Stimulated activated CD8-positive, alpha-beta memory T cell treated with anti-CD3 and anti-CD28 coated beads, Interleukin-15, amount 100 ng/mL, for 48 hours (primary cell): ENCODE data around the gene ADCYAP1.
A peak's percentile ranks its signal among the peaks of the same experiment; 100 is the strongest.
"Not testable (repeated sequence)": the region's sequence is repeated elsewhere in the genome, so short reads cannot be mapped to it uniquely, and the experiment has no call there.

ENCODE experiments used
- DNase-seq, 2 donors: peaks; one replicate each; pipeline ENCODE4 v3.0.0-alpha.2; 2020; ENCODE audit warnings: low read depth in 2 of 2

The ADCYAP1 gene

GRCh38 chr18:904218-905090 is at the start of gene ADCYAP1:
Gene ADCYAP1, plus strand, starts transcription at chr18:904871. Its CDS starts 516 bp downstream, at chr18:905387.
- DNase-seq: no peak

GRCh38 chr18:857986-858385 is 46.7 kb upstream of the ADCYAP1 start:
- DNase-seq: no peak

GRCh38 chr18:864872-865273 is 39.8 kb upstream of the ADCYAP1 start:
- DNase-seq: peak; percentile 34 to 46

- no peak for DNase-seq
Measured at GRCh38 chr18:867257-867656, 37.4 kb upstream of the ADCYAP1 start.

- not testable (repeated sequence) for DNase-seq
Measured at GRCh38 chr18:873426-873825, 31.2 kb upstream of the ADCYAP1 start.

- DNase-seq: no peak
Measured at GRCh38 chr18:875912-876311, 28.8 kb upstream of the ADCYAP1 start.

- DNase-seq: no peak
Measured at GRCh38 chr18:877238-877637, 27.4 kb upstream of the ADCYAP1 start.

- no peak for DNase-seq
Measured at GRCh38 chr18:886076-886475, 18.6 kb upstream of the ADCYAP1 start.

- no peak for DNase-seq
Measured at GRCh38 chr18:887716-888115, 17.0 kb upstream of the ADCYAP1 start.

GRCh38 chr18:892316-892715 is 12.4 kb upstream of the ADCYAP1 start:
- no peak for DNase-seq

- DNase-seq: no peak
Measured at GRCh38 chr18:896315-896714, 8.4 kb upstream of the ADCYAP1 start.

GRCh38 chr18:901761-902160 is 2.9 kb upstream of the ADCYAP1 start:
- DNase-seq: no peak

GRCh38 chr18:902229-902628 is 2.4 kb upstream of the ADCYAP1 start:
- DNase-seq: no peak

GRCh38 chr18:903701-904100 is 970 bp upstream of the ADCYAP1 start:
- DNase-seq: peak; percentile 15 to 18

GRCh38 chr18:905307-905947 is 756 bp downstream of the ADCYAP1 start:
- DNase-seq: no peak

- DNase-seq: no peak
Measured at GRCh38 chr18:905948-906415, 1.3 kb downstream of the ADCYAP1 start.

- DNase-seq: no peak
Measured at GRCh38 chr18:906416-907114, 1.9 kb downstream of the ADCYAP1 start.

- no peak for DNase-seq
Measured at GRCh38 chr18:907115-907884, 2.6 kb downstream of the ADCYAP1 start.

- DNase-seq: no peak
Measured at GRCh38 chr18:907885-908757, 3.5 kb downstream of the ADCYAP1 start.
